ENCODE data around the gene HGFAC.

DNA sequence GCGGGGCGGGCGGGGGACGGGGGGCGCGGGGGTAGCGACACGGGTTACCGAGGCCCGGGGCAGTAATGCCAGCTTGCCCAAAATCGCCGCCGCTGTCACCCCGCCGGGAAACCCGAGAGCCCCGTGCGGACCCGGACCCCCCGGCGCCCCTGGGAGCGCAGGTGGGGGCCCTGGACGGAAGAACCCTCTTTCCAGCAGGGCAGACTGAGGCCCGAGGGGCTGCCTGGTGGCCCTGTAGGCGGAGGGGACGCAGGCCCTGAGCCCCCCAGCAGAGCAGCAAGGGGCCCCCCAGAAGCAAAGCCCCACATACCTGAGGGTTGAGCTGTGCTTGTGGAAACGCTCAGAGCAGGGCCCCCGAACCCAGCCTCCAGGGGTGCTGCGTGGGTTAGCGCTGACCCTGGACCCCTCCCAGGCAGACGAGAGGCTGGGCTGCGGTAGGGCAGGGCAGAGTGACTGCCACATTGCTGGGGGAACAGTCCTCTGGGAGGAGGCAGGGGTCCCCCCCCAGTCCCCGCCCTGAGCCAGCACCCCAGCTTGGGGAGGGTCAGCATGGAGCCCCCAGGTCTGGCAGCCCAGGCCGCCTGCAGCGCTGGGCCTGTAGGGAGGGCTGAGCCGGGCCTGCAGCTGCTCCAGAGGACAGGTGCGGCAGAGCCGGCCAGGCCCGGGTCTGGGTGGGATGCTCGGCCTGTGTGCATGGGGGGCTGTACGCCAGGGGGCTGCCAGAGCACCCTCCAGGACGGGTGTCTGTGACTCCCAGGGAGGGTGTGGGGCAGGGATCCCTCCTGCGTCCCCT is 22.0 kb downstream of the HGFAC start:
- TF ChIP-seq, protein P1, sequence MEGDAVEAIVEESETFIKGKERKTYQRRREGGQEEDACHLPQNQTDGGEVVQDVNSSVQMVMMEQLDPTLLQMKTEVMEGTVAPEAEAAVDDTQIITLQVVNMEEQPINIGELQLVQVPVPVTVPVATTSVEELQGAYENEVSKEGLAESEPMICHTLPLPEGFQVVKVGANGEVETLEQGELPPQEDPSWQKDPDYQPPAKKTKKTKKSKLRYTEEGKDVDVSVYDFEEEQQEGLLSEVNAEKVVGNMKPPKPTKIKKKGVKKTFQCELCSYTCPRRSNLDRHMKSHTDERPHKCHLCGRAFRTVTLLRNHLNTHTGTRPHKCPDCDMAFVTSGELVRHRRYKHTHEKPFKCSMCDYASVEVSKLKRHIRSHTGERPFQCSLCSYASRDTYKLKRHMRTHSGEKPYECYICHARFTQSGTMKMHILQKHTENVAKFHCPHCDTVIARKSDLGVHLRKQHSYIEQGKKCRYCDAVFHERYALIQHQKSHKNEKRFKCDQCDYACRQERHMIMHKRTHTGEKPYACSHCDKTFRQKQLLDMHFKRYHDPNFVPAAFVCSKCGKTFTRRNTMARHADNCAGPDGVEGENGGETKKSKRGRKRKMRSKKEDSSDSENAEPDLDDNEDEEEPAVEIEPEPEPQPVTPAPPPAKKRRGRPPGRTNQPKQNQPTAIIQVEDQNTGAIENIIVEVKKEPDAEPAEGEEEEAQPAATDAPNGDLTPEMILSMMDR (IDR thresholded peaks at IDR 0.05) = no peak
- no peak for TF ChIP-seq POLR2A (IDR thresholded peaks at IDR 0.05)

Data from thyroid gland (tissue), 4 donors.